ENCODE measurements around the gene GALNT17. TPM values are rescaled to one million over a fixed set of nuclear protein-coding genes. Genes with fewer than 3 reads are reported as not detected.

GALNT17 gene
- total and polyA plus RNA-seq, 2 experiments from 2014 or later, result 11.1 to 65.6 TPM

DNA sequence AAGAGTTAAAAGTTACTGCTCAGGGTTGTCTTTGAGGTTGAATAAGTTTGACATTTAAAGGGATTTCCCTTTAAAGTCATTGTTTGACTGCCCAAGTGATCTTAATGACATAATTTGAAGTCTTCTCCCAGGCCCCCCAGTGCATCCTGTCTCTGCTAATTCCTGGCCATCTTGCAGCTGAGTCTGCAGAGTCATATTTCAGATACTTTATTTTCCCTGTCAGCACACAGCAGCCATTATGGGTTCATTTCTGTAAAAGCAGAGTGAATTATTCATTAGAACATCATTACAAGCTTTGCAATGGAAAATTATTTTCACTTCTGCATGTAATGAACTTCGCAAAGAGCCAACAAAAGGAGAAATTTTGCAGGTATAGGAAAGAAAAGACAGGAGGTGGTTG is 536.6 kb downstream of the GALNT17 start (continued):
- TF ChIP-seq, protein P1, sequence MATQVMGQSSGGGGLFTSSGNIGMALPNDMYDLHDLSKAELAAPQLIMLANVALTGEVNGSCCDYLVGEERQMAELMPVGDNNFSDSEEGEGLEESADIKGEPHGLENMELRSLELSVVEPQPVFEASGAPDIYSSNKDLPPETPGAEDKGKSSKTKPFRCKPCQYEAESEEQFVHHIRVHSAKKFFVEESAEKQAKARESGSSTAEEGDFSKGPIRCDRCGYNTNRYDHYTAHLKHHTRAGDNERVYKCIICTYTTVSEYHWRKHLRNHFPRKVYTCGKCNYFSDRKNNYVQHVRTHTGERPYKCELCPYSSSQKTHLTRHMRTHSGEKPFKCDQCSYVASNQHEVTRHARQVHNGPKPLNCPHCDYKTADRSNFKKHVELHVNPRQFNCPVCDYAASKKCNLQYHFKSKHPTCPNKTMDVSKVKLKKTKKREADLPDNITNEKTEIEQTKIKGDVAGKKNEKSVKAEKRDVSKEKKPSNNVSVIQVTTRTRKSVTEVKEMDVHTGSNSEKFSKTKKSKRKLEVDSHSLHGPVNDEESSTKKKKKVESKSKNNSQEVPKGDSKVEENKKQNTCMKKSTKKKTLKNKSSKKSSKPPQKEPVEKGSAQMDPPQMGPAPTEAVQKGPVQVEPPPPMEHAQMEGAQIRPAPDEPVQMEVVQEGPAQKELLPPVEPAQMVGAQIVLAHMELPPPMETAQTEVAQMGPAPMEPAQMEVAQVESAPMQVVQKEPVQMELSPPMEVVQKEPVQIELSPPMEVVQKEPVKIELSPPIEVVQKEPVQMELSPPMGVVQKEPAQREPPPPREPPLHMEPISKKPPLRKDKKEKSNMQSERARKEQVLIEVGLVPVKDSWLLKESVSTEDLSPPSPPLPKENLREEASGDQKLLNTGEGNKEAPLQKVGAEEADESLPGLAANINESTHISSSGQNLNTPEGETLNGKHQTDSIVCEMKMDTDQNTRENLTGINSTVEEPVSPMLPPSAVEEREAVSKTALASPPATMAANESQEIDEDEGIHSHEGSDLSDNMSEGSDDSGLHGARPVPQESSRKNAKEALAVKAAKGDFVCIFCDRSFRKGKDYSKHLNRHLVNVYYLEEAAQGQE (IDR thresholded peaks at IDR 0.05; ENCODE audit: unreplicated experiment), result no peak
- no peak for TF ChIP-seq ZNF114 (CRISPR knock-in tag; IDR thresholded peaks at IDR 0.05)
- no peak for TF ChIP-seq EZH2phosphoT487 (IDR thresholded peaks at IDR 0.05; ENCODE audit: unreplicated experiment)
- TF ChIP-seq, protein P2, sequence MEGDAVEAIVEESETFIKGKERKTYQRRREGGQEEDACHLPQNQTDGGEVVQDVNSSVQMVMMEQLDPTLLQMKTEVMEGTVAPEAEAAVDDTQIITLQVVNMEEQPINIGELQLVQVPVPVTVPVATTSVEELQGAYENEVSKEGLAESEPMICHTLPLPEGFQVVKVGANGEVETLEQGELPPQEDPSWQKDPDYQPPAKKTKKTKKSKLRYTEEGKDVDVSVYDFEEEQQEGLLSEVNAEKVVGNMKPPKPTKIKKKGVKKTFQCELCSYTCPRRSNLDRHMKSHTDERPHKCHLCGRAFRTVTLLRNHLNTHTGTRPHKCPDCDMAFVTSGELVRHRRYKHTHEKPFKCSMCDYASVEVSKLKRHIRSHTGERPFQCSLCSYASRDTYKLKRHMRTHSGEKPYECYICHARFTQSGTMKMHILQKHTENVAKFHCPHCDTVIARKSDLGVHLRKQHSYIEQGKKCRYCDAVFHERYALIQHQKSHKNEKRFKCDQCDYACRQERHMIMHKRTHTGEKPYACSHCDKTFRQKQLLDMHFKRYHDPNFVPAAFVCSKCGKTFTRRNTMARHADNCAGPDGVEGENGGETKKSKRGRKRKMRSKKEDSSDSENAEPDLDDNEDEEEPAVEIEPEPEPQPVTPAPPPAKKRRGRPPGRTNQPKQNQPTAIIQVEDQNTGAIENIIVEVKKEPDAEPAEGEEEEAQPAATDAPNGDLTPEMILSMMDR (conservative IDR thresholded peaks at IDR 0.05; ENCODE audit: low read depth in 2 of 2), result no peak
- no peak for TF ChIP-seq CREB1 (CRISPR knock-in tag; IDR thresholded peaks at IDR 0.05; ENCODE audit: low read depth)
- TF ChIP-seq POLR2AphosphoS5 (IDR thresholded peaks at IDR 0.05; ENCODE audit: low read depth), result no peak
- no peak for TF ChIP-seq NANOG (IDR thresholded peaks at IDR 0.05; ENCODE audit: borderline replicate concordance)
- no peak for TF ChIP-seq JUNB (IDR thresholded peaks at IDR 0.05; ENCODE audit: unreplicated experiment)
- TF ChIP-seq ZNF331 (CRISPR knock-in tag; IDR thresholded peaks at IDR 0.05; ENCODE audit: low read depth), result no peak

DNA sequence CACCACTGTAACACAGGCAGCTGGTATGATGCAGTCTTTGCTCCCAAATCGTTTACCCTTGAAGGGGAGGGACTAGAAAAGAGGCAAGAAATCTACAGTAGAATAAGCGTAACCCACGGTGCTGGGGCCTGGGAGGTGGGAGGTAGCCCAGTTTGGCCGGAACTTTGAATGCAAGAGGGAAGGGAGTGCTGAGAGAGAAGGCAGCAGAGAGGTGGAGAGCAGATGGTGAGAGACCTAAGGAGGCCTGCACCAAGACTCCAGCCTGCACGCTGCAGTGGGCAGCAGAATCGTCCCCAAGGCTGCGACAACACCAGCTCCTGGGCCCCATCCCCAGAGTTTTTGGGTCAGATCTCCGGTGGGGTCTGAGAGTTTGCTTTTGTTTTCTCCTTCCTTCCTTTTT is 547.5 kb downstream of the GALNT17 start:
- Histone ChIP-seq H4K20me1 (replicated peaks; ENCODE audit: insufficient read depth) (no peaks in the 10 kb centered on the region), H3K79me2 (replicated peaks; ENCODE audit: insufficient read depth) (no peaks in the 10 kb centered on the region), H3K4me2 (no peak overlapping the region), H3K27me3 (ENCODE audit: insufficient read depth) (no peaks in the 10 kb centered on the region), H2AFZ (no peak overlapping the region), H3K4me3 (no peak overlapping the region), H3K36me3 (ENCODE audit: insufficient read depth) (no peaks in the 10 kb centered on the region), H3K9me2 (ENCODE audit: insufficient read depth) (no peaks in the 10 kb centered on the region), H3F3A (replicated peaks; ENCODE audit: low read depth) (no peaks in the 10 kb centered on the region), H3K4me1 (ENCODE audit: insufficient read depth) (peaks cover 15% of the 10 kb centered on the region), H3K27ac (ENCODE audit: low read depth) (no peak overlapping the region)
- peaks cover 13% of the 10 kb centered on the region for H3K4me1 Mint-ChIP-seq
- H3K27ac Mint-ChIP-seq, result no peak overlapping the region
- TF ChIP-seq ZNF331 (CRISPR knock-in tag; IDR thresholded peaks at IDR 0.05; ENCODE audit: low read depth) (no peak), EZH2phosphoT487 (IDR thresholded peaks at IDR 0.05; ENCODE audit: unreplicated experiment) (no peak), JUNB (IDR thresholded peaks at IDR 0.05; ENCODE audit: unreplicated experiment) (no peak), ZNF114 (CRISPR knock-in tag; IDR thresholded peaks at IDR 0.05) (no peak), EZH2 (IDR thresholded peaks at IDR 0.05; ENCODE audit: low read depth, unreplicated experiment) (no peak), NANOG (IDR thresholded peaks at IDR 0.05; ENCODE audit: borderline replicate concordance) (no peak), CREB1 (CRISPR knock-in tag; IDR thresholded peaks at IDR 0.05; ENCODE audit: low read depth) (no peak)
- TF ChIP-seq, protein P2 (conservative IDR thresholded peaks at IDR 0.05; ENCODE audit: low read depth in 2 of 2), result no peak
- TF ChIP-seq, protein P3, sequence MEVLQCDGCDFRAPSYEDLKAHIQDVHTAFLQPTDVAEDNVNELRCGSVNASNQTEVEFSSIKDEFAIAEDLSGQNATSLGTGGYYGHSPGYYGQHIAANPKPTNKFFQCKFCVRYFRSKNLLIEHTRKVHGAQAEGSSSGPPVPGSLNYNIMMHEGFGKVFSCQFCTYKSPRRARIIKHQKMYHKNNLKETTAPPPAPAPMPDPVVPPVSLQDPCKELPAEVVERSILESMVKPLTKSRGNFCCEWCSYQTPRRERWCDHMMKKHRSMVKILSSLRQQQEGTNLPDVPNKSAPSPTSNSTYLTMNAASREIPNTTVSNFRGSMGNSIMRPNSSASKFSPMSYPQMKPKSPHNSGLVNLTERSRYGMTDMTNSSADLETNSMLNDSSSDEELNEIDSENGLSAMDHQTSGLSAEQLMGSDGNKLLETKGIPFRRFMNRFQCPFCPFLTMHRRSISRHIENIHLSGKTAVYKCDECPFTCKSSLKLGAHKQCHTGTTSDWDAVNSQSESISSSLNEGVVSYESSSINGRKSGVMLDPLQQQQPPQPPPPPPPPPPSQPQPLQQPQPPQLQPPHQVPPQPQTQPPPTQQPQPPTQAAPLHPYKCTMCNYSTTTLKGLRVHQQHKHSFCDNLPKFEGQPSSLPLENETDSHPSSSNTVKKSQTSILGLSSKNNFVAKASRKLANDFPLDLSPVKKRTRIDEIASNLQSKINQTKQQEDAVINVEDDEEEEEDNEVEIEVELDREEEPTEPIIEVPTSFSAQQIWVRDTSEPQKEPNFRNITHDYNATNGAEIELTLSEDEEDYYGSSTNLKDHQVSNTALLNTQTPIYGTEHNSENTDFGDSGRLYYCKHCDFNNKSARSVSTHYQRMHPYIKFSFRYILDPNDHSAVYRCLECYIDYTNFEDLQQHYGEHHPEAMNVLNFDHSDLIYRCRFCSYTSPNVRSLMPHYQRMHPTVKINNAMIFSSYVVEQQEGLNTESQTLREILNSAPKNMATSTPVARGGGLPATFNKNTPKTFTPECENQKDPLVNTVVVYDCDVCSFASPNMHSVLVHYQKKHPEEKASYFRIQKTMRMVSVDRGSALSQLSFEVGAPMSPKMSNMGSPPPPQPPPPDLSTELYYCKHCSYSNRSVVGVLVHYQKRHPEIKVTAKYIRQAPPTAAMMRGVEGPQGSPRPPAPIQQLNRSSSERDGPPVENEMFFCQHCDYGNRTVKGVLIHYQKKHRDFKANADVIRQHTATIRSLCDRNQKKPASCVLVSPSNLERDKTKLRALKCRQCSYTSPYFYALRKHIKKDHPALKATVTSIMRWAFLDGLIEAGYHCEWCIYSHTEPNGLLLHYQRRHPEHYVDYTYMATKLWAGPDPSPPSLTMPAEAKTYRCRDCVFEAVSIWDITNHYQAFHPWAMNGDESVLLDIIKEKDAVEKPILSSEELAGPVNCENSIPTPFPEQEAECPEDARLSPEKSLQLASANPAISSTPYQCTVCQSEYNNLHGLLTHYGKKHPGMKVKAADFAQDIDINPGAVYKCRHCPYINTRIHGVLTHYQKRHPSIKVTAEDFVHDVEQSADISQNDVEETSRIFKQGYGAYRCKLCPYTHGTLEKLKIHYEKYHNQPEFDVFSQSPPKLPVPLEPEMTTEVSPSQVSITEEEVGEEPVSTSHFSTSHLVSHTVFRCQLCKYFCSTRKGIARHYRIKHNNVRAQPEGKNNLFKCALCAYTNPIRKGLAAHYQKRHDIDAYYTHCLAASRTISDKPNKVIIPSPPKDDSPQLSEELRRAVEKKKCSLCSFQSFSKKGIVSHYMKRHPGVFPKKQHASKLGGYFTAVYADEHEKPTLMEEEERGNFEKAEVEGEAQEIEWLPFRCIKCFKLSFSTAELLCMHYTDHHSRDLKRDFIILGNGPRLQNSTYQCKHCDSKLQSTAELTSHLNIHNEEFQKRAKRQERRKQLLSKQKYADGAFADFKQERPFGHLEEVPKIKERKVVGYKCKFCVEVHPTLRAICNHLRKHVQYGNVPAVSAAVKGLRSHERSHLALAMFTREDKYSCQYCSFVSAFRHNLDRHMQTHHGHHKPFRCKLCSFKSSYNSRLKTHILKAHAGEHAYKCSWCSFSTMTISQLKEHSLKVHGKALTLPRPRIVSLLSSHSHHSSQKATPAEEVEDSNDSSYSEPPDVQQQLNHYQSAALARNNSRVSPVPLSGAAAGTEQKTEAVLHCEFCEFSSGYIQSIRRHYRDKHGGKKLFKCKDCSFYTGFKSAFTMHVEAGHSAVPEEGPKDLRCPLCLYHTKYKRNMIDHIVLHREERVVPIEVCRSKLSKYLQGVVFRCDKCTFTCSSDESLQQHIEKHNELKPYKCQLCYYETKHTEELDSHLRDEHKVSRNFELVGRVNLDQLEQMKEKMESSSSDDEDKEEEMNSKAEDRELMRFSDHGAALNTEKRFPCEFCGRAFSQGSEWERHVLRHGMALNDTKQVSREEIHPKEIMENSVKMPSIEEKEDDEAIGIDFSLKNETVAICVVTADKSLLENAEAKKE (CRISPR knock-in tag; IDR thresholded peaks at IDR 0.05), result no peak
- H3K9me3 Mint-ChIP-seq, result no peaks in the 10 kb centered on the region
- H3K4me3 Mint-ChIP-seq, result no peak overlapping the region
- DNase-seq (ENCODE audit: low spot score), result no peak
- peaks cover 6% of the 10 kb centered on the region for H3K27me3 Mint-ChIP-seq (ENCODE audit: insufficient read depth, low read depth, poor library complexity)
- H3K36me3 Mint-ChIP-seq (ENCODE audit: low read depth), result peaks cover 31% of the 10 kb centered on the region
- no peak for ATAC-seq

All from GM23338 (cell line).